Fibroblast of lung (primary cell): Measurements from ENCODE around the gene RELA.

Source experiments
- CTCF ChIP-seq, 2 donors: IDR thresholded peaks in 1 of 2; conservative IDR thresholded peaks in 1 of 2; 1 replicate in 1 of 2; 2 replicates in 1 of 2; pipeline ENCODE4 v1.5.1; 2011 to 2012; ENCODE audit warnings: low read length in 2 of 2, control low read depth in 1 of 2, inconsistent platforms in 1 of 2, low read depth in 1 of 2, mild to moderate bottlenecking in 1 of 2
- EZH2 ChIP-seq: IDR thresholded peaks from 2 replicates; pipeline ENCODE4 v1.5.1; 2012; ENCODE audit warnings: low read length, control low read depth, mild to moderate bottlenecking; ENCODE audit errors: missing control alignments

DNA sequence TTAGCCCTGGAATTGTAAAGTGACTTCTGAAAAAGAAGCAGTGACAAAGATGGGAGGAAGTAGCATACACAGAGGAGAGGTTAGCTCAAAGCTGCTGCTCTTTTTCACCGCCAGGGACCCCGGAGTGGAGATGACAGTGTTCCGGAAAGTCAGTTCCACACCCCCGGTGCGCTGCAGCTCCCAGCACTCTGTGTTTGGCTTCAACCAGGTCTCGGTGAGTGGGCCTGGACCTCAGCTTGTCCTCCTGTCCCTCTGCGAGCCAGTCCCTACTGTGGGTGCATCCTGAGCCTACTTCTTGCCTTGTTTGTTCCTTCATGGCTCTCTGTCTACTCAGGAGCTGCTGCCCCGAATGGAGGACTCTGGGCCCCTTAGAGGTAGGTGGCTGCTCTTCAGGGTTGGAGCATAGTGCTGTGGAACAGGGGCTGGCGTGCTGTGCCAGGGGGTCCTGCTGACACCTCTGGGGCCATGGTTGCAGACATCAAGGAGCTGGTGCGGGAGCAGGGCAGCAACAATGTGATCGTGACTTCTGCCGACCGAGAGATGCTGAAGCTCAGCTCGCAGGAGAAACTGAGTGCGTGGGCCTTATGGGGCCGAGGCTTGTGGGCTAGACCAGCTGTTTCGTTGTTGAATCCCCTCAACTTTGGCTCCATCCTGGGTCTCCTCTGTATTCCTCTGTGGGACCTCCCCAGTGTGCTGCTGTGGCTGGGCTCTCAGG, 45.4 kb downstream of the RELA start:
- TF ChIP-seq CTCF (conservative IDR thresholded peaks at IDR 0.05 in 1 of 2, IDR thresholded peaks at IDR 0.05 in 1 of 2; ENCODE audit: low read depth in 1 of 2, low read length in 2 of 2) (no peak), EZH2 (no peak)
